Activated CD4-positive, alpha-beta T cell treated with anti-CD3 and anti-CD28 coated beads for 36 hours (primary cell): Measurements from ENCODE around the gene ADARB2. TPM values are rescaled to one million over a fixed set of nuclear protein-coding genes. Genes with fewer than 3 reads are reported as not detected.
A peak's percentile ranks its signal among the peaks of the same experiment; 100 is the strongest.
"Not testable (repeated sequence)": the region's sequence is repeated elsewhere in the genome, so short reads cannot be mapped to it uniquely, and the experiment has no call there.

Source experiments
- ATAC-seq: fragments of 200-7000 bp; cut with Tn5 transposase; one replicate; pipeline ENCODE4 v1.10.0; 2021; ENCODE audit warnings: mild to moderate bottlenecking, moderate library complexity
- CTCF ChIA-PET: fragments of 350-600 bp; sonication (Branson Sonifier 250); formaldehyde crosslinking; loops from one replicate; lab custom pipeline; 2021; ENCODE audit warnings: antibody characterized with exemption; lab: Charles Lee
- POLR2A ChIA-PET: fragments of 350-600 bp; sonication (Branson Sonifier 250); formaldehyde crosslinking; loops from one replicate; lab custom pipeline; 2021; ENCODE audit warnings: antibody characterized with exemption, inconsistent platforms; lab: Charles Lee
- DNase-seq: peaks from one replicate; pipeline ENCODE4 v3.0.0-alpha.2; 2020
- H3K27ac Mint-ChIP-seq: one replicate; pipeline ENCODE4 v1.8.0; 2021; ENCODE audit warnings: mixed read lengths
- H3K27me3 Mint-ChIP-seq: one replicate; pipeline ENCODE4 v1.8.0; 2021; ENCODE audit warnings: mixed read lengths
- H3K36me3 Mint-ChIP-seq: one replicate; pipeline ENCODE4 v1.8.0; 2021; ENCODE audit warnings: low read depth, mixed read lengths
- H3K4me1 Mint-ChIP-seq: one replicate; pipeline ENCODE4 v1.8.0; 2021; ENCODE audit warnings: mixed read lengths
- H3K4me3 Mint-ChIP-seq: one replicate; pipeline ENCODE4 v1.8.0; 2021; ENCODE audit warnings: mild to moderate bottlenecking, moderate library complexity, mixed read lengths
- H3K9me3 Mint-ChIP-seq: one replicate; pipeline ENCODE4 v1.8.0; 2021; ENCODE audit warnings: low read depth, mixed read lengths
- intact Hi-C, 2 experiments: fragments of 100-400 bp; cut with DNase I in 1 of 2; cut with micrococcal nuclease in 1 of 2; formaldehyde crosslinking; loops; one replicate each; pipeline versions ENCODE4 v1.14.2 to v1.15.1; 2022 to 2024; cut with DNase I, micrococcal nuclease
- total RNA-seq, 2 experiments: library from RNA; stranded (reverse); gene quantifications; one replicate each; pipeline ENCODE4 v1.2.3, GENCODE V29; 2021

The ADARB2 gene
- total RNA-seq, 2 experiments from 2014 or later: not detected

GRCh38 chr10:1257274-1257673 lies 480.1 kb downstream of the ADARB2 start:
- ChIA-PET POLR2A (no interaction called here), CTCF (no interaction called here)
- Mint-ChIP-seq H3K4me1 (peaks cover 20% of the 10 kb centered on the region), H3K4me3 (no peak overlapping the region), H3K36me3 (peaks cover 2% of the 10 kb centered on the region), H3K27ac (no peak overlapping the region), H3K27me3 (peaks cover 46% of the 10 kb centered on the region), H3K9me3 (peaks cover 7% of the 10 kb centered on the region)
- no peak for ATAC-seq
- intact Hi-C loops: no loop called here
- DNase-seq: no peak

GRCh38 chr10:1256432-1256725 lies 480.9 kb downstream of the ADARB2 start:
- Mint-ChIP-seq H3K36me3 (peaks cover 2% of the 10 kb centered on the region), H3K27me3 (peaks cover 48% of the 10 kb centered on the region), H3K4me3 (no peak overlapping the region), H3K9me3 (peaks cover 7% of the 10 kb centered on the region), H3K27ac (no peak overlapping the region), H3K4me1 (peaks cover 20% of the 10 kb centered on the region)
- ChIA-PET CTCF (no interaction called here), POLR2A (no interaction called here)
- DNase-seq (no peak), ATAC-seq (no peak)
- intact Hi-C loops: no loop called here

- CTCF ChIA-PET: no interaction called here
- ATAC-seq: no peak
- Mint-ChIP-seq H3K27ac (no peak overlapping the region), H3K4me3 (no peak overlapping the region), H3K27me3 (peaks cover 52% of the 10 kb centered on the region), H3K36me3 (peaks cover 2% of the 10 kb centered on the region), H3K9me3 (peaks cover 7% of the 10 kb centered on the region), H3K4me1 (peaks cover 20% of the 10 kb centered on the region)
- intact Hi-C loops: no loop called here
- no peak for DNase-seq
- POLR2A ChIA-PET: no interaction called here
Measured at GRCh38 chr10:1255600-1256431, 481.5 kb downstream of the ADARB2 start.

- POLR2A ChIA-PET: no interaction called here
- peaks cover 20% of the 10 kb centered on the region for H3K4me1 Mint-ChIP-seq
- peak; percentile 43 for DNase-seq
Measured at GRCh38 chr10:1255118-1255517, 482.2 kb downstream of the ADARB2 start.

GRCh38 chr10:1253523-1254353 lies 483.6 kb downstream of the ADARB2 start:
- H3K27me3 Mint-ChIP-seq: peaks cover 62% of the 10 kb centered on the region
- DNase-seq: no peak
- POLR2A ChIA-PET: interaction anchor here (0.6 kb wide), 1 partner anchor 743 kb away, joined by 3 read pairs; no protein-coding TSS in a partner anchor

More at GRCh38 chr10:1255118-1255517, 482.2 kb downstream of the ADARB2 start:
- H3K27me3 Mint-ChIP-seq: peaks cover 57% of the 10 kb centered on the region
- H3K36me3 Mint-ChIP-seq: peaks cover 2% of the 10 kb centered on the region
- intact Hi-C loops: no loop called here
- H3K27ac Mint-ChIP-seq: no peak overlapping the region
- H3K9me3 Mint-ChIP-seq: peaks cover 7% of the 10 kb centered on the region
- ATAC-seq: peak; percentile 64
- CTCF ChIA-PET: interaction anchor here (0.6 to 0.7 kb wide), 2 partner anchors 11 to 97 kb away, joined by 3 to 4 read pairs; no protein-coding TSS in a partner anchor
- H3K4me3 Mint-ChIP-seq: no peak overlapping the region

GRCh38 chr10:1251769-1252168 lies 485.6 kb downstream of the ADARB2 start:
- no peak for ATAC-seq
- no peak for DNase-seq
- peaks cover 7% of the 10 kb centered on the region for H3K9me3 Mint-ChIP-seq
- no peak overlapping the region for H3K4me3 Mint-ChIP-seq
- H3K4me1 Mint-ChIP-seq: peaks cover 20% of the 10 kb centered on the region
- no peak overlapping the region for H3K27ac Mint-ChIP-seq
- H3K27me3 Mint-ChIP-seq: peaks cover 61% of the 10 kb centered on the region
- ChIA-PET CTCF (no interaction called here), POLR2A (no interaction called here)
- H3K36me3 Mint-ChIP-seq: peaks cover 2% of the 10 kb centered on the region
- intact Hi-C loops: no loop called here

More at GRCh38 chr10:1253523-1254353, 483.6 kb downstream of the ADARB2 start:
- peak overlapping the region; percentile 56 for H3K4me3 Mint-ChIP-seq
- intact Hi-C loops: no loop called here
- peaks cover 2% of the 10 kb centered on the region for H3K36me3 Mint-ChIP-seq
- ATAC-seq: no peak
- peak overlapping the region; percentile 77 for H3K27ac Mint-ChIP-seq
- peaks cover 7% of the 10 kb centered on the region for H3K9me3 Mint-ChIP-seq
- H3K4me1 Mint-ChIP-seq: peaks cover 20% of the 10 kb centered on the region
- CTCF ChIA-PET: no interaction called here

GRCh38 chr10:1249142-1249920 lies 488.0 kb downstream of the ADARB2 start:
- H3K27ac Mint-ChIP-seq: no peak overlapping the region
- ATAC-seq (no peak), DNase-seq (no peak)
- H3K27me3 Mint-ChIP-seq: peaks cover 58% of the 10 kb centered on the region
- H3K36me3 Mint-ChIP-seq: peaks cover 2% of the 10 kb centered on the region
- CTCF ChIA-PET: no interaction called here
- no peak overlapping the region for H3K4me3 Mint-ChIP-seq
- H3K4me1 Mint-ChIP-seq: peaks cover 10% of the 10 kb centered on the region
- intact Hi-C loops: no loop called here
- H3K9me3 Mint-ChIP-seq: peaks cover 8% of the 10 kb centered on the region
- POLR2A ChIA-PET: no interaction called here

GRCh38 chr10:1248262-1248630 lies 489.1 kb downstream of the ADARB2 start:
- POLR2A ChIA-PET: not testable (repeated sequence)

GRCh38 chr10:1247598-1248261 lies 489.6 kb downstream of the ADARB2 start:
- Mint-ChIP-seq H3K4me3 (no peak overlapping the region), H3K27me3 (peaks cover 45% of the 10 kb centered on the region), H3K36me3 (no peaks in the 10 kb centered on the region), H3K9me3 (peaks cover 1% of the 10 kb centered on the region), H3K4me1 (no peaks in the 10 kb centered on the region), H3K27ac (no peak overlapping the region)
- intact Hi-C loops: no loop called here
- no peak for DNase-seq
- ChIA-PET CTCF (no interaction called here), POLR2A (no interaction called here)
- no peak for ATAC-seq

More at GRCh38 chr10:1248262-1248630, 489.1 kb downstream of the ADARB2 start:
- peaks cover 49% of the 10 kb centered on the region for H3K27me3 Mint-ChIP-seq
- H3K9me3 Mint-ChIP-seq, intact Hi-C loops, H3K4me1 Mint-ChIP-seq, H3K4me3 Mint-ChIP-seq, CTCF ChIA-PET, DNase-seq, ATAC-seq, H3K27ac Mint-ChIP-seq, H3K36me3 Mint-ChIP-seq: not testable (repeated sequence)

GRCh38 chr10:1244493-1244892 lies 492.8 kb downstream of the ADARB2 start:
- ATAC-seq: no peak
- Mint-ChIP-seq H3K9me3 (peaks cover 1% of the 10 kb centered on the region), H3K4me3 (no peak overlapping the region), H3K27me3 (peaks cover 25% of the 10 kb centered on the region), H3K27ac (no peak overlapping the region), H3K4me1 (peaks cover 2% of the 10 kb centered on the region), H3K36me3 (no peaks in the 10 kb centered on the region)
- POLR2A ChIA-PET: no interaction called here
- CTCF ChIA-PET: interaction anchor here (0.6 to 0.7 kb wide), 2 partner anchors 10 to 134 kb away, joined by 3 to 4 read pairs; no protein-coding TSS in a partner anchor
- intact Hi-C loops: no loop called here
- no peak for DNase-seq
